Spleen (tissue), 11 donors: ENCODE data around the gene NPVF. TPM values are rescaled to one million over a fixed set of nuclear protein-coding genes. Genes with fewer than 3 reads are reported as not detected.
A peak's percentile ranks its signal among the peaks of the same experiment; 100 is the strongest.

ENCODE experiments used
- DNase-seq: peaks from one replicate; pipeline ENCODE4 v3.0.0-alpha.2; 2020
- H3K27ac ChIP-seq, 8 donors: fragments of 200-600 bp; sonication (generic) in 7 of 8; 1 replicate in 4 of 8; 2 replicates in 4 of 8; pipeline versions ENCODE4 v1.5.0 to v1.8.0; 2016 to 2021; ENCODE audit warnings: inconsistent platforms in 4 of 8, mild to moderate bottlenecking in 4 of 8, moderate library complexity in 1 of 8
- H3K27me3 ChIP-seq, 7 donors: fragments of 200-600 bp; sonication (generic) in 6 of 7; replicated peaks in 1 of 7; 1 replicate in 4 of 7; 2 replicates in 3 of 7; pipeline versions ENCODE4 v1.5.0 to v1.8.0; 2016 to 2021; ENCODE audit warnings: inconsistent platforms in 3 of 7, mild to moderate bottlenecking in 1 of 7
- H3K36me3 ChIP-seq, 6 donors: fragments of 200-600 bp; sonication (generic) in 5 of 6; 1 replicate in 4 of 6; 2 replicates in 2 of 6; pipeline versions ENCODE4 v1.5.0 to v1.8.0; 2016 to 2021; ENCODE audit warnings: inconsistent platforms in 2 of 6
- H3K4me1 ChIP-seq, 6 donors: fragments of 200-600 bp; sonication (generic) in 5 of 6; 1 replicate in 3 of 6; 2 replicates in 3 of 6; pipeline versions ENCODE4 v1.5.0 to v1.8.0; 2016 to 2021; ENCODE audit warnings: inconsistent platforms in 3 of 6
- H3K4me3 ChIP-seq, 8 donors: fragments of 200-600 bp; sonication (generic) in 7 of 8; 1 replicate in 4 of 8; 2 replicates in 4 of 8; pipeline versions ENCODE4 v1.5.0 to v1.8.0; 2016 to 2021; ENCODE audit warnings: inconsistent platforms in 4 of 8, mild to moderate bottlenecking in 4 of 8, moderate library complexity in 2 of 8
- H3K9me3 ChIP-seq, 8 donors: fragments of 200-600 bp; sonication (generic) in 7 of 8; 1 replicate in 4 of 8; 2 replicates in 4 of 8; pipeline versions ENCODE4 v1.5.0 to v1.8.0; 2016 to 2021; ENCODE audit warnings: inconsistent platforms in 4 of 8
- CTCF ChIP-seq, 11 experiments: fragments of 200-600 bp in 7 of 11; fragments of 450-650 bp in 4 of 11; sonication (generic) in 4 of 11; IDR thresholded peaks in 8 of 11; conservative IDR thresholded peaks in 3 of 11; 1 replicate in 7 of 11; 2 replicates in 4 of 11; pipeline versions ENCODE4 v1.4.0 to v1.8.0; 2016 to 2021; ENCODE audit warnings: antibody characterized with exemption in 11 of 11, inconsistent platforms in 4 of 11, mild to moderate bottlenecking in 1 of 11
- POLR2A ChIP-seq, 3 donors: fragments of 450-650 bp; IDR thresholded peaks; one replicate each; pipeline ENCODE4 v1.5.1; 2017; ENCODE audit warnings: antibody characterized with exemption in 3 of 3, mild to moderate bottlenecking in 1 of 3
- POLR2AphosphoS5 ChIP-seq, 3 donors: sonication (generic); formaldehyde crosslinking; IDR thresholded peaks; one replicate each; pipeline ENCODE4 v1.5.1; 2017; ENCODE audit warnings: antibody characterized with exemption in 3 of 3
- WGBS, 5 donors: extraction: QIAGEN DNeasy Blood & Tissue Kit in 3 of 5; methylation state at CpG; one replicate each; pipeline versions ENCODE4 v1.1.5 to v1.1.7; 2013 to 2018; 5-methylcytosine and 5-hydroxymethylcytosine counted together
- intact Hi-C: fragments of 100-400 bp; cut with DNase I; formaldehyde crosslinking; loops from one replicate; pipeline ENCODE4 v1.15.0; 2023; ENCODE audit warnings: low total_unique reads
- polyA plus RNA-seq, 3 donors: library from polyadenylated mRNA; stranded (reverse); fragments of 200-250 nt; gene quantifications; one replicate each; pipeline ENCODE4 v1.2.1, GENCODE V29; 2013
- total RNA-seq, 7 donors: library from RNA; depleted of rRNA in 3 of 7; stranded (reverse); fragments of >200 nt in 3 of 7; fragmentation: NEBNext Ultra II Directional in 4 of 7; extraction: Animal tissue kit (Norgen Biotek cat#: 25700) in 4 of 7; gene quantifications; one replicate each; pipeline versions ENCODE4 v1.1.0 to v1.2.1, GENCODE V29; 2016 to 2021
- donor health status: healthy with polysubstance abuse.
- donor health status: DM: no; HTN: no; CAD: no; lungs with moderate emphysema.
- donor health status: DM: no; HTN: no; CAD: no.
- donor health status: Bipolar disorder and iron deficiency.
- donor health status: healthy.
- donor health status: DM: no; HTN: no; CAD: no.
- donor health status: DM: yes; HTN: yes; CAD: no.

NPVF gene
- total and polyA plus RNA-seq, 10 donors = not detected

DNA sequence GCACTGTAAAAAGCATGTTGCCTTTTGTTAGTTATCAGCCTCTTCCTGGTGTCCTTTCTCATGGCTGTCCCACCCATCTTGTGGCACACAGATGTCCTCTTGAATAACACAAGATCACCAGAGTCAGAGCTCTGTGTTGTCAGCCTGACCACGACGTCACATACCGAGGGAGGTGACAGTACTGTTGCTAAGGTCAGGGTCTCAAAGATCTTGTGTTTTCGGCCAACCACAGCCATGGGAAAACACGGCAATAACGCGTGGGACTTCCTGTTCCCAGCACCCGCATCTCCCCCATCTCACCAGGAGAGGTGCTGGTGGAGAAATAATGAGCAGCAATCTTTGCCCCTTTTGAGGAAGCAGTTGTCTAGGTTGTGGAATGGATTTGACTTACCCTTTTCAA, 40.4 kb downstream of the NPVF start:
- WGBS, 5 donors = 77 to 87% (median 81%) methylated on average over 8 of the region's 8 CpGs
- Histone ChIP-seq H3K4me1 (no peaks in the 10 kb centered on the region), H3K27me3 (peaks cover 0 to 11% (median 0%) of the 10 kb centered on the region in 7 donors), H3K27ac (no peak overlapping the region), H3K4me3 (no peak overlapping the region), H3K36me3 (no peaks in the 10 kb centered on the region), H3K9me3 (peaks cover 0 to 14% (median 0%) of the 10 kb centered on the region in 8 donors)
- intact Hi-C loops = no loop called here
- DNase-seq = no peak
- no peak for TF ChIP-seq POLR2A (IDR thresholded peaks at IDR 0.05)
- no peak for TF ChIP-seq POLR2AphosphoS5 (IDR thresholded peaks at IDR 0.05)
- no peak for TF ChIP-seq CTCF (IDR thresholded peaks at IDR 0.05 in 8 of 11, conservative IDR thresholded peaks at IDR 0.05 in 3 of 11)

- Histone ChIP-seq H3K36me3 (no peaks in the 10 kb centered on the region), H3K9me3 (no peaks in the 10 kb centered on the region), H3K4me3 (no peak overlapping the region), H3K4me1 (no peaks in the 10 kb centered on the region), H3K27me3 (peaks cover 0 to 11% (median 0%) of the 10 kb centered on the region in 7 donors), H3K27ac (no peak overlapping the region)
- DNase-seq = no peak
- no peak for TF ChIP-seq POLR2A (IDR thresholded peaks at IDR 0.05)
- no peak for TF ChIP-seq POLR2AphosphoS5 (IDR thresholded peaks at IDR 0.05)
- no peak for TF ChIP-seq CTCF (IDR thresholded peaks at IDR 0.05 in 8 of 11, conservative IDR thresholded peaks at IDR 0.05 in 3 of 11)
- intact Hi-C loops = no loop called here
- WGBS, 5 donors = 87 to 96% (median 93%) methylated on average over 6 of the region's 6 CpGs
These were observed 41.9 kb downstream of the NPVF start for GRCh38 chr7:25186436-25186835.

- DNase-seq = no peak
- Histone ChIP-seq H3K9me3 (no peaks in the 10 kb centered on the region), H3K4me3 (no peak overlapping the region), H3K27ac (no peak overlapping the region), H3K36me3 (peaks cover 0 to 16% (median 0%) of the 10 kb centered on the region in 6 donors), H3K27me3 (peaks cover 0 to 4% (median 0%) of the 10 kb centered on the region in 7 donors), H3K4me1 (peaks cover 7 to 23% (median 14%) of the 10 kb centered on the region in 6 donors)
- TF ChIP-seq POLR2A (IDR thresholded peaks at IDR 0.05) (no peak), POLR2AphosphoS5 (IDR thresholded peaks at IDR 0.05) (no peak), CTCF (IDR thresholded peaks at IDR 0.05 in 8 of 11, conservative IDR thresholded peaks at IDR 0.05 in 3 of 11) (no peak)
- 62 to 88% (median 70%) methylated on average over 3 of the region's 3 CpGs for WGBS, 5 donors
- intact Hi-C loops = no loop called here
These were observed 46.8 kb downstream of the NPVF start for GRCh38 chr7:25181532-25181931.

- H3K27me3 ChIP-seq = peaks cover 0 to 2% (median 0%) of the 10 kb centered on the region in 7 donors
- H3K9me3 ChIP-seq = no peaks in the 10 kb centered on the region
- peak overlapping the region in 6 of 8 donors; percentile 52 to 80 (median 62) for H3K4me3 ChIP-seq
- 78 to 84% (median 80%) methylated on average over 7 of the region's 7 CpGs for WGBS, 5 donors
- DNase-seq = no peak
- H3K4me1 ChIP-seq = peaks cover 7 to 23% (median 14%) of the 10 kb centered on the region in 6 donors
- peaks cover 0 to 16% (median 0%) of the 10 kb centered on the region in 6 donors for H3K36me3 ChIP-seq
- TF ChIP-seq POLR2A (IDR thresholded peaks at IDR 0.05) (no peak), CTCF (IDR thresholded peaks at IDR 0.05 in 8 of 11, conservative IDR thresholded peaks at IDR 0.05 in 3 of 11) (no peak)
- intact Hi-C loops = no loop called here
- peak overlapping the region in 4 of 8 donors; percentile 91 to 96 (median 92) for H3K27ac ChIP-seq
These were observed 47.3 kb downstream of the NPVF start for GRCh38 chr7:25180946-25181345.
